Gastroesophageal sphincter (tissue), 3 donors: ENCODE measurements around the gene CCDC197.

ENCODE experiments used
- EP300 ChIP-seq: sonication (generic); formaldehyde crosslinking; IDR thresholded peaks from one replicate; pipeline ENCODE4 v1.6.1; 2017; ENCODE audit warnings: antibody characterized with exemption, mild to moderate bottlenecking
- POLR2A ChIP-seq, 2 donors: fragments of 450-650 bp; IDR thresholded peaks; one replicate each; pipeline ENCODE4 v1.6.1; 2017; ENCODE audit warnings: antibody characterized with exemption in 2 of 2, mild to moderate bottlenecking in 2 of 2, moderate library complexity in 1 of 2
- POLR2AphosphoS5 ChIP-seq: sonication (generic); formaldehyde crosslinking; IDR thresholded peaks from one replicate; pipeline ENCODE4 v1.6.1; 2017; ENCODE audit warnings: antibody characterized with exemption
- TF ChIP-seq, protein P1 (sequence below), 4 experiments: fragments of 200-600 bp in 2 of 4; fragments of 450-650 bp in 2 of 4; sonication (generic) in 1 of 4; IDR thresholded peaks; one replicate each; pipeline ENCODE4 v1.5.1; 2017 to 2019; ENCODE audit warnings: antibody characterized with exemption in 4 of 4, mild to moderate bottlenecking in 2 of 4, moderate library complexity in 2 of 4

DNA sequence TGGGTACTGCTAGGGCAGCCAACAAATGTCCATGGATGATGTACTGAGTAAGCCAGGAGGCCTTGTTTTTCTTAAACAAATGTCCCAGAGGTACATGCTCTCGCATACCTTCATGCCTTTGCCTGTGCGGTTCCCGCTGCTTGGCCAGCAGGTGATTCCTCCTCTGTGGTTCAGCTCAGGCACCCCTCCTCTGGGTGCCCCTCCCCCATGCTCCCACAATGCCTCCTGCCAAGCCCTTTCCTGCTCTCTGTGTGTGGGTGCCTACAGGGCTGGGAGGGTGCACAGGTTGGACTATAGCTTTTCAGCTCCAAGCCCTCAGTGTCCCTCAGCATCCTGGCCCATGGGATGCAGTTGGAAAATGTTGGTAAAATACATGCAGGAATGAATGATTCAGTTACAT is 44.3 kb upstream of the CCDC197 start:
- no peak for TF ChIP-seq POLR2AphosphoS5
- TF ChIP-seq, protein P1, sequence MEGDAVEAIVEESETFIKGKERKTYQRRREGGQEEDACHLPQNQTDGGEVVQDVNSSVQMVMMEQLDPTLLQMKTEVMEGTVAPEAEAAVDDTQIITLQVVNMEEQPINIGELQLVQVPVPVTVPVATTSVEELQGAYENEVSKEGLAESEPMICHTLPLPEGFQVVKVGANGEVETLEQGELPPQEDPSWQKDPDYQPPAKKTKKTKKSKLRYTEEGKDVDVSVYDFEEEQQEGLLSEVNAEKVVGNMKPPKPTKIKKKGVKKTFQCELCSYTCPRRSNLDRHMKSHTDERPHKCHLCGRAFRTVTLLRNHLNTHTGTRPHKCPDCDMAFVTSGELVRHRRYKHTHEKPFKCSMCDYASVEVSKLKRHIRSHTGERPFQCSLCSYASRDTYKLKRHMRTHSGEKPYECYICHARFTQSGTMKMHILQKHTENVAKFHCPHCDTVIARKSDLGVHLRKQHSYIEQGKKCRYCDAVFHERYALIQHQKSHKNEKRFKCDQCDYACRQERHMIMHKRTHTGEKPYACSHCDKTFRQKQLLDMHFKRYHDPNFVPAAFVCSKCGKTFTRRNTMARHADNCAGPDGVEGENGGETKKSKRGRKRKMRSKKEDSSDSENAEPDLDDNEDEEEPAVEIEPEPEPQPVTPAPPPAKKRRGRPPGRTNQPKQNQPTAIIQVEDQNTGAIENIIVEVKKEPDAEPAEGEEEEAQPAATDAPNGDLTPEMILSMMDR (IDR thresholded peaks at IDR 0.05), result no peak
- no peak for TF ChIP-seq POLR2A (IDR thresholded peaks at IDR 0.05)
- TF ChIP-seq EP300, result no peak
